ENCODE results near the gene YEATS2. TPM values are rescaled to one million over a fixed set of nuclear protein-coding genes. Genes with fewer than 3 reads are reported as not detected.

Gene YEATS2
- polyA plus RNA-seq, 2 of the 4 experiments (the other 2 are of a cell fraction): 11.2 to 15.3 TPM

Other genes starting within 250 kb of the YEATS2 start
- gene KLHL6, start 142.1 kb upstream of the YEATS2 start, polyA plus RNA-seq (2011; rRNA removed): not detected in 2 replicates
- gene KLHL6, start 142.1 kb upstream of the YEATS2 start, polyA plus RNA-seq (2017; fragmentation: RNase III; extraction: RNeasy Plus Mini Kit Qiagen cat#74134 plus additional on column Dnase treatment): not detected in 3 replicates
- gene KLHL24, start 62.2 kb upstream of the YEATS2 start, polyA plus RNA-seq (2011; rRNA removed): 10.9 and 11.9 TPM in 2 replicates
- gene KLHL24, start 62.2 kb upstream of the YEATS2 start, polyA plus RNA-seq (2017; fragmentation: RNase III; extraction: RNeasy Plus Mini Kit Qiagen cat#74134 plus additional on column Dnase treatment): 2.7 to 4.0 TPM (median 3.6 TPM) in 3 replicates
- 0.45 and 1.2 TPM in 2 replicates for gene MAP6D1, start 127.8 kb downstream of the YEATS2 start, polyA plus RNA-seq (2011; rRNA removed)
- 0.68 to 1.1 TPM (median 1.0 TPM) in 3 replicates for gene MAP6D1, start 127.8 kb downstream of the YEATS2 start, polyA plus RNA-seq (2017; fragmentation: RNase III; extraction: RNeasy Plus Mini Kit Qiagen cat#74134 plus additional on column Dnase treatment)
- gene PARL, start 187.1 kb downstream of the YEATS2 start, polyA plus RNA-seq (2011; rRNA removed): 59.7 and 71.6 TPM in 2 replicates
- gene PARL, start 187.1 kb downstream of the YEATS2 start, polyA plus RNA-seq (2017; fragmentation: RNase III; extraction: RNeasy Plus Mini Kit Qiagen cat#74134 plus additional on column Dnase treatment): 45.9 to 52.7 TPM (median 48.9 TPM) in 3 replicates